Measurements from ENCODE around the gene GPR21. TPM values are rescaled to one million over a fixed set of nuclear protein-coding genes. Genes with fewer than 3 reads are reported as not detected.

GPR21 gene
- total and polyA plus RNA-seq, 2 experiments from 2014 or later, result 0.90 TPM; not detected in 1

DNA sequence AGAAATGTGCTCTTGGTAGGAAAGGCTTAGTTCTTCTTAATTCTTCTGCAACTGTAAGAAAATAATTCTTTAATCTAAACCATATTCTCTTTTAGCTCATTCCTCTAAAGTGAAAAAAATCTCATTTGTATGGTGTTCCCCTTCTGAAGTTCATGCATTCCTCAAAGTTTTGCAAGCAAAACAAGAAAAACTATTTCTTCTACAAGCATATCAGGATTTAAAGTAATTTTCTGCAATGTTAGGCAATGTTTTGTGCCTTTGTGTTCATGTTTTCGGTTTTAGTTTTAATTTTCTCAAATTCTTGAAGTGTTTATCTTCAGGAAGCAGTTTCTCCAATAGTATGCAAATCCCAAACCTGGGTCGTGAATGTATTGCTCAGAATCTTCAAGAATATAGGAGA, 12.7 kb upstream of the GPR21 start:
- H3K4me3 Mint-ChIP-seq, result no peak overlapping the region
- H3K36me3 ChIP-seq (ENCODE audit: insufficient read depth), result peaks cover 13% of the 10 kb centered on the region; the same call in 1 of the 2 replicates

DNA sequence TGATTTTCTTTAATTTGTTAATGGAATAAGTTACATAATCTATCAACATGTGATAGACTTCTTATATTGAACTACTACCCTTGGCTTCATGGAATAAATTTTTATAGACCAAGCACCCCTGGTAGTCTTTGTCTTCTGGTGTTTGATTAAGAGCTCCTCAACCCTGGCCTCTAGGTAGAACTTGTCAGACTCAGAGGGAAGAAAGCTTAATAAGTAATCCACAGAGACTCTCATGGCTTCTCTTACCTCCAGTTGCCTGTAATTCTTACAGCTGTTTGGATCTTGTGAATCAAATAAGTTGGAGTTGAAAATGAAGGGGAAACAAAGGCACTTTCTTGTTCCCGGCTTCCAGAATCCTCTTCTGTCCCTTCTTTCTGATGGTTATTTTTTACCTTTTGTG, 7.0 kb upstream of the GPR21 start:
- Histone ChIP-seq H4K20me1 (replicated peaks; ENCODE audit: insufficient read depth) (0 out of 2 replicates have a peak, but pooled peaks cover 3% of the 10 kb centered on the region), H3K27ac (ENCODE audit: low read depth) (no peak overlapping the region), H3F3A (replicated peaks; ENCODE audit: low read depth) (no peaks in the 10 kb centered on the region), H3K79me2 (replicated peaks; ENCODE audit: insufficient read depth) (no peaks in the 10 kb centered on the region), H3K4me3 (no peak overlapping the region), H3K9me2 (ENCODE audit: insufficient read depth) (no peaks in the 10 kb centered on the region), H3K36me3 (ENCODE audit: insufficient read depth) (peaks cover 4% of the 10 kb centered on the region; the same call in 1 of the 2 replicates), H3K27me3 (ENCODE audit: insufficient read depth) (no peaks in the 10 kb centered on the region), H3K4me2 (no peak overlapping the region), H3K4me1 (ENCODE audit: insufficient read depth) (no peaks in the 10 kb centered on the region), H2AFZ (no peak overlapping the region)
- ATAC-seq (no peak), DNase-seq (ENCODE audit: low spot score) (no peak)
- H3K27me3 Mint-ChIP-seq (ENCODE audit: insufficient read depth, low read depth, poor library complexity), result no peaks in the 10 kb centered on the region
- 0 out of 2 replicates have a peak overlapping the region, but pooled peaks have one; percentile 7 for H3K27ac Mint-ChIP-seq
- no peaks in the 10 kb centered on the region for H3K9me3 Mint-ChIP-seq
- no peak overlapping the region for H3K4me3 Mint-ChIP-seq
- no peaks in the 10 kb centered on the region for H3K4me1 Mint-ChIP-seq
- peaks cover 15% of the 10 kb centered on the region for H3K36me3 Mint-ChIP-seq (ENCODE audit: low read depth)
- TF ChIP-seq, protein P1, sequence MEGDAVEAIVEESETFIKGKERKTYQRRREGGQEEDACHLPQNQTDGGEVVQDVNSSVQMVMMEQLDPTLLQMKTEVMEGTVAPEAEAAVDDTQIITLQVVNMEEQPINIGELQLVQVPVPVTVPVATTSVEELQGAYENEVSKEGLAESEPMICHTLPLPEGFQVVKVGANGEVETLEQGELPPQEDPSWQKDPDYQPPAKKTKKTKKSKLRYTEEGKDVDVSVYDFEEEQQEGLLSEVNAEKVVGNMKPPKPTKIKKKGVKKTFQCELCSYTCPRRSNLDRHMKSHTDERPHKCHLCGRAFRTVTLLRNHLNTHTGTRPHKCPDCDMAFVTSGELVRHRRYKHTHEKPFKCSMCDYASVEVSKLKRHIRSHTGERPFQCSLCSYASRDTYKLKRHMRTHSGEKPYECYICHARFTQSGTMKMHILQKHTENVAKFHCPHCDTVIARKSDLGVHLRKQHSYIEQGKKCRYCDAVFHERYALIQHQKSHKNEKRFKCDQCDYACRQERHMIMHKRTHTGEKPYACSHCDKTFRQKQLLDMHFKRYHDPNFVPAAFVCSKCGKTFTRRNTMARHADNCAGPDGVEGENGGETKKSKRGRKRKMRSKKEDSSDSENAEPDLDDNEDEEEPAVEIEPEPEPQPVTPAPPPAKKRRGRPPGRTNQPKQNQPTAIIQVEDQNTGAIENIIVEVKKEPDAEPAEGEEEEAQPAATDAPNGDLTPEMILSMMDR (conservative IDR thresholded peaks at IDR 0.05; ENCODE audit: low read depth in 2 of 2), result no peak
- TF ChIP-seq, protein P2, sequence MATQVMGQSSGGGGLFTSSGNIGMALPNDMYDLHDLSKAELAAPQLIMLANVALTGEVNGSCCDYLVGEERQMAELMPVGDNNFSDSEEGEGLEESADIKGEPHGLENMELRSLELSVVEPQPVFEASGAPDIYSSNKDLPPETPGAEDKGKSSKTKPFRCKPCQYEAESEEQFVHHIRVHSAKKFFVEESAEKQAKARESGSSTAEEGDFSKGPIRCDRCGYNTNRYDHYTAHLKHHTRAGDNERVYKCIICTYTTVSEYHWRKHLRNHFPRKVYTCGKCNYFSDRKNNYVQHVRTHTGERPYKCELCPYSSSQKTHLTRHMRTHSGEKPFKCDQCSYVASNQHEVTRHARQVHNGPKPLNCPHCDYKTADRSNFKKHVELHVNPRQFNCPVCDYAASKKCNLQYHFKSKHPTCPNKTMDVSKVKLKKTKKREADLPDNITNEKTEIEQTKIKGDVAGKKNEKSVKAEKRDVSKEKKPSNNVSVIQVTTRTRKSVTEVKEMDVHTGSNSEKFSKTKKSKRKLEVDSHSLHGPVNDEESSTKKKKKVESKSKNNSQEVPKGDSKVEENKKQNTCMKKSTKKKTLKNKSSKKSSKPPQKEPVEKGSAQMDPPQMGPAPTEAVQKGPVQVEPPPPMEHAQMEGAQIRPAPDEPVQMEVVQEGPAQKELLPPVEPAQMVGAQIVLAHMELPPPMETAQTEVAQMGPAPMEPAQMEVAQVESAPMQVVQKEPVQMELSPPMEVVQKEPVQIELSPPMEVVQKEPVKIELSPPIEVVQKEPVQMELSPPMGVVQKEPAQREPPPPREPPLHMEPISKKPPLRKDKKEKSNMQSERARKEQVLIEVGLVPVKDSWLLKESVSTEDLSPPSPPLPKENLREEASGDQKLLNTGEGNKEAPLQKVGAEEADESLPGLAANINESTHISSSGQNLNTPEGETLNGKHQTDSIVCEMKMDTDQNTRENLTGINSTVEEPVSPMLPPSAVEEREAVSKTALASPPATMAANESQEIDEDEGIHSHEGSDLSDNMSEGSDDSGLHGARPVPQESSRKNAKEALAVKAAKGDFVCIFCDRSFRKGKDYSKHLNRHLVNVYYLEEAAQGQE (IDR thresholded peaks at IDR 0.05; ENCODE audit: unreplicated experiment), result no peak
- TF ChIP-seq EZH2phosphoT487 (IDR thresholded peaks at IDR 0.05; ENCODE audit: unreplicated experiment), result no peak
- TF ChIP-seq POLR2AphosphoS5 (IDR thresholded peaks at IDR 0.05; ENCODE audit: low read depth), result no peak
- TF ChIP-seq CREB1 (CRISPR knock-in tag; IDR thresholded peaks at IDR 0.05; ENCODE audit: low read depth), result no peak
- TF ChIP-seq STAT1 (IDR thresholded peaks at IDR 0.05; ENCODE audit: unreplicated experiment), result no peak
- TF ChIP-seq ZNF114 (CRISPR knock-in tag; IDR thresholded peaks at IDR 0.05), result no peak

More for the DNA sequence above, 12.7 kb upstream of the GPR21 start:
- no peaks in the 10 kb centered on the region for H3K4me1 ChIP-seq (ENCODE audit: insufficient read depth)
- no peaks in the 10 kb centered on the region for H3K9me2 ChIP-seq (ENCODE audit: insufficient read depth)
- H4K20me1 ChIP-seq (replicated peaks; ENCODE audit: insufficient read depth), result 0 out of 2 replicates have a peak, but pooled peaks cover 3% of the 10 kb centered on the region
- ATAC-seq (no peak), DNase-seq (ENCODE audit: low spot score) (no peak)
- no peaks in the 10 kb centered on the region for H3K27me3 ChIP-seq (ENCODE audit: insufficient read depth)
- no peak for TF ChIP-seq ZNF114 (CRISPR knock-in tag; IDR thresholded peaks at IDR 0.05)
- TF ChIP-seq, protein P2 (IDR thresholded peaks at IDR 0.05; ENCODE audit: unreplicated experiment), result no peak
- H3K4me2 ChIP-seq, result no peak overlapping the region
- no peaks in the 10 kb centered on the region for H3K9me3 Mint-ChIP-seq
- no peaks in the 10 kb centered on the region for H3K27me3 Mint-ChIP-seq (ENCODE audit: insufficient read depth, low read depth, poor library complexity)
- H3K79me2 ChIP-seq (replicated peaks; ENCODE audit: insufficient read depth), result no peaks in the 10 kb centered on the region
- H3K27ac ChIP-seq (ENCODE audit: low read depth), result no peak overlapping the region
- H3K4me3 ChIP-seq, result no peak overlapping the region
- H3F3A ChIP-seq (replicated peaks; ENCODE audit: low read depth), result no peaks in the 10 kb centered on the region
- peaks cover 40% of the 10 kb centered on the region for H3K36me3 Mint-ChIP-seq (ENCODE audit: low read depth)
- no peaks in the 10 kb centered on the region for H3K4me1 Mint-ChIP-seq
- no peak overlapping the region for H3K27ac Mint-ChIP-seq
- H2AFZ ChIP-seq, result no peak overlapping the region
